Measurements from ENCODE around the gene UBAC1.

The UBAC1 gene

GRCh38 chr9:135927195-135928013 lies 33.8 kb downstream of the UBAC1 start:
- in situ Hi-C loops (cut with HindIII; ENCODE audit: low pct_ligation_motif_present, low sequenced_read_pairs): no loop called here
- DNase-seq: no peak
- no peak for TF ChIP-seq CTCF (IDR thresholded peaks at IDR 0.05; ENCODE audit: low read depth, low read length, missing control alignments)
- H3K36me3 ChIP-seq (replicated peaks): peaks cover 5% of the 10 kb centered on the region
- no peak overlapping the region for H3K27ac ChIP-seq
- no peak overlapping the region for H3K4me3 ChIP-seq (ENCODE audit: low read depth, low read length)
- no peaks in the 10 kb centered on the region for H3K27me3 ChIP-seq (replicated peaks)

GRCh38 chr9:135926402-135927194 lies 34.6 kb downstream of the UBAC1 start:
- peak; percentile 78 for DNase-seq
- no peak for TF ChIP-seq CTCF (IDR thresholded peaks at IDR 0.05; ENCODE audit: low read depth, low read length, missing control alignments)
- Histone ChIP-seq H3K27ac (no peak overlapping the region), H3K4me3 (ENCODE audit: low read depth, low read length) (no peak overlapping the region), H3K36me3 (replicated peaks) (peaks cover 4% of the 10 kb centered on the region), H3K27me3 (replicated peaks) (no peaks in the 10 kb centered on the region)
- in situ Hi-C loops (cut with HindIII; ENCODE audit: low pct_ligation_motif_present, low sequenced_read_pairs): no loop called here

DNA sequence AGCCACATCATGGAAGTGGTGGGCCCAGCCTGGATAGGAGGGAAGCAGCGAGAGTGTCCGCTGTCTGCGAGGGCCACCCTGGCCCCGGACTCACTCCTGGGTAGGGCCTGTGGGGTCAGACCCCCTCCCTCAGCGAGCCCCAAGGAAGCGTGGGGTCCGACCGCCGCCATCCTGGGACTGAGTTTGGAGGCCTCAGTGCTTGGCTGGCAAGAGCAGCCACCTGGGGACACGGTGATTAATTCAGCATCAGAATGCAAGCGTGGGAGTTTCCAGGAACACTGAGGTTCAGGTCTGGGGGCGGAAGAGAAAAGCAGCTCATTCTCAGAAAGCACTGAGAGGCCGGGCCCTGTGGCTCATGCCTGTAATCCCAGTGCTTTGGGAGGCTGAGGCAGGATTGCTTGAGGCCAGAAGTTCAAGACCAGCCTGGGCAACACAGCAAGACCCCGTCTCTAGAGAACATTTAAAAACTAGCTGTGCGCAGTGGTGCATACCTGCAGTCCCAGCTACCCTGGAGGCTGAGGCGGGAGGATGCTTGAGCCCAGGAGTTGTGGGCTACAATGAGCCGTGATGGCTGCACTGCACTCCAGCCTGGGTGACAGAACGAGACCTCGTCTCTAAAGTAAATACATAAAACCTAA lies 35.6 kb downstream of the UBAC1 start:
- TF ChIP-seq CTCF (IDR thresholded peaks at IDR 0.05; ENCODE audit: low read depth, low read length, missing control alignments): no peak

GRCh38 chr9:135924628-135925338 lies 36.4 kb downstream of the UBAC1 start:
- no peaks in the 10 kb centered on the region for H3K36me3 ChIP-seq (replicated peaks)
- no peaks in the 10 kb centered on the region for H3K27me3 ChIP-seq (replicated peaks)
- in situ Hi-C loops (cut with HindIII; ENCODE audit: low pct_ligation_motif_present, low sequenced_read_pairs): no loop called here
- H3K27ac ChIP-seq: no peak overlapping the region
- no peak overlapping the region for H3K4me3 ChIP-seq (ENCODE audit: low read depth, low read length)
- no peak for TF ChIP-seq CTCF (IDR thresholded peaks at IDR 0.05; ENCODE audit: low read depth, low read length, missing control alignments)
- no peak for DNase-seq

More for the DNA sequence above, 35.6 kb downstream of the UBAC1 start:
- no peaks in the 10 kb centered on the region for H3K27me3 ChIP-seq (replicated peaks)
- no peaks in the 10 kb centered on the region for H3K36me3 ChIP-seq (replicated peaks)
- no peak for DNase-seq
- in situ Hi-C loops (cut with HindIII; ENCODE audit: low pct_ligation_motif_present, low sequenced_read_pairs): no loop called here
- H3K27ac ChIP-seq: no peak overlapping the region
- no peak overlapping the region for H3K4me3 ChIP-seq (ENCODE audit: low read depth, low read length)

DNA sequence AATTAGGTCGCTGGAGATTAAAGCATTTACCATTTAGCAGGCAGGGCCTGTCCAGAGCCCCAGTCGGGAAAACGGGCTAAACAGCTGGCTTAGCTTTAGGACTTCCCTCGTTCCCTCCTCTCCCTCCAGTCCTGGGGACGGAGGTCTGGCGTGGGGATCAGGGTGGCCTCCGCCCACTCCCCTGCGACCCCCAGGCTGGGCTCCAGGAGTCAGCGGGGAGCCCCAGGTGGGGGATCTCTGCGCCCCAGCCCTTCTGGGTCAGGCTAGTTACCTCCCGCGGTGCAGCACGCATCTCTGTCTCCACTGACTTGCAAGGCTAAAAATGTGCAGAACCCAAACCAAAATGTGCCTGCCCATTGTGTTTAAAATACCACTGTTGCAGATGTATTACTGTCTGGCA lies 37.7 kb downstream of the UBAC1 start:
- Histone ChIP-seq H3K27me3 (replicated peaks) (no peaks in the 10 kb centered on the region), H3K36me3 (replicated peaks) (no peaks in the 10 kb centered on the region), H3K4me3 (ENCODE audit: low read depth, low read length) (no peak overlapping the region), H3K27ac (no peak overlapping the region)
- TF ChIP-seq CTCF (IDR thresholded peaks at IDR 0.05; ENCODE audit: low read depth, low read length, missing control alignments): no peak
- in situ Hi-C loops (cut with HindIII; ENCODE audit: low pct_ligation_motif_present, low sequenced_read_pairs): no loop called here
- no peak for DNase-seq

All from brain microvascular endothelial cell (primary cell).